Muscle layer of duodenum (tissue), 2 donors: ENCODE results near the gene TFDP1.

Experiments
- H3K27ac ChIP-seq: one replicate; pipeline ENCODE4 v1.7.0; 2013; ENCODE audit warnings: mild to moderate bottlenecking, low read length
- H3K27me3 ChIP-seq: one replicate; pipeline ENCODE4 v1.7.0; 2013; ENCODE audit warnings: low read depth, mild to moderate bottlenecking, control low read depth, low read length
- H3K36me3 ChIP-seq, 2 donors: one replicate each; pipeline ENCODE4 v1.7.0; 2013; ENCODE audit warnings: low read length in 2 of 2, control low read depth in 1 of 2, mild to moderate bottlenecking in 1 of 2; ENCODE audit not compliant: insufficient read depth in 2 of 2, control insufficient read depth in 1 of 2
- H3K4me1 ChIP-seq, 2 donors: one replicate each; pipeline ENCODE4 v1.7.0; 2013; ENCODE audit warnings: low read length in 2 of 2, mild to moderate bottlenecking in 2 of 2, control low read depth in 1 of 2, moderate library complexity in 1 of 2; ENCODE audit not compliant: insufficient read depth in 2 of 2, control insufficient read depth in 1 of 2
- H3K4me3 ChIP-seq, 2 donors: one replicate each; pipeline ENCODE4 v1.7.0; 2013; ENCODE audit warnings: low read length in 2 of 2, low read depth in 1 of 2, mild to moderate bottlenecking in 1 of 2
- H3K9me3 ChIP-seq, 2 donors: one replicate each; pipeline ENCODE4 v1.7.0; 2013; ENCODE audit warnings: low read length in 2 of 2, control low read depth in 1 of 2, mild to moderate bottlenecking in 1 of 2; ENCODE audit not compliant: control insufficient read depth in 1 of 2
- donor health status: healthy.

Gene TFDP1

DNA sequence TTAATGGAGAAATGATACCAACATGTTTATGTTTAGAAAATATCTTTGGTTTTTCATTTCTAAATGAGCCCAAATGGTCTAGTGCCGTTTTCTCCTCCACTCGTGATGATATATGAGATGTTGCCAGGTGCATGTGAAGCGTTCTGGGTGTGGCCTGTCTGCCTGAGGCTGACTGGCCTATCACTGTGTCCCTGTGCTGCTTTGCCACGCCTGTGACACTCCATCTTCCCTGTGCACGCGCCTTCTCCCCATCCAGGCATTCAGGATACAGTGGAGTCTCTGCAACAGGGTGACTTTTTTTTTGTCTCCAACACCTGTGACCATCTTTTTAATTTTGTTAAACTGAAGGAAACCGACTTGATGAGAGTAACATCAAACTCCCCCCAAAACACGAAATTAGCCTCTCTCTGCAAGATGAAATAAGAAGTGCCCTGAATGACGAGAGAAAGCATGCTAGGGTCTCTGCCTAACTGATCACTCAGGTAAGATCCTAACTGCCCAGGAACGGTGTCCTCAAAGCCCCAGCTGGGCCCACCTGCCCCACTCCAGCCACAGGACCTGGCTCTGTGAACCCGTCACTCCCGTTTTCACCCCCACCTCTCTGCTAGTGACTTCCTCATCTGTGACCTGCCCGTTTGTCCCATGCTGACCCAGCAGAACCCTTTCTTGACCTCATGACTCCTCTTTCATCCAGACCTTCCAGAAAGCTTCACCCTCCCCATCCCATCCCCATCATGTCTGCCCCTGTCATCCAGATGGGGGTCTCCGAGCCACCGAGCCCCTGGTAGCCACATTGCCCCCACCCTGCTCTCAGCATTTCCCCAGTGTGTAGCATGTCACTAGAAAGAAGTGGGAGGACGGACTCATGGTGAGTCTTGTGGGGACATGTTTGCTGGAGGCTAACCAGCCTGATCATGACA lies 33.2 kb upstream of the TFDP1 start:
- Histone ChIP-seq H3K9me3 (no peaks in the 10 kb centered on the region), H3K27me3 (no peaks in the 10 kb centered on the region), H3K4me3 (no peak overlapping the region), H3K36me3 (peaks cover 17 to 30% of the 10 kb centered on the region in 2 donors), H3K27ac (no peak overlapping the region), H3K4me1 (peaks cover 0 to 10% of the 10 kb centered on the region in 2 donors)

DNA sequence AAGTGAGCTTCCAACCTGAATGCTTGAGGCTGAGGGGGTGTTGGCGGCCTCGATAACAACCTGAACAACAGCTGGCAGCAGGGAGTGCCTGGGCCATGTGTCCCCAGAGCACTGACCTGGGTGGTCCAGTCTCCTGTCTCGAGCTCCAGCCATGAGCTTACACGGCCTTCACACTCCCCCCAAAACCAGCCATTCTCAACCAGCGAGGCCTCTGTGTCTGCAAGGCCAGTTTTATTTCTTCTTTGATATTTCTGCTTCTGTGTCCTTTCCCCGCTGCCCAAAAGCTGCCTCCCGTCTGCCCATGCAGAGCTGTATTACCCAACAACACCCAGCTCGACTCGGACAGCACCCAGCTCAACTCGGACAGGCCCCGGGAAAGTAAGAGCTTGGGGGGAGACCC lies 32.5 kb upstream of the TFDP1 start:
- H3K36me3 ChIP-seq, result peaks cover 17 to 30% of the 10 kb centered on the region in 2 donors
- H3K9me3 ChIP-seq, result no peaks in the 10 kb centered on the region
- H3K27me3 ChIP-seq, result no peaks in the 10 kb centered on the region
- no peak overlapping the region for H3K4me3 ChIP-seq
- H3K27ac ChIP-seq, result no peak overlapping the region
- peaks cover 0 to 10% of the 10 kb centered on the region in 2 donors for H3K4me1 ChIP-seq

DNA sequence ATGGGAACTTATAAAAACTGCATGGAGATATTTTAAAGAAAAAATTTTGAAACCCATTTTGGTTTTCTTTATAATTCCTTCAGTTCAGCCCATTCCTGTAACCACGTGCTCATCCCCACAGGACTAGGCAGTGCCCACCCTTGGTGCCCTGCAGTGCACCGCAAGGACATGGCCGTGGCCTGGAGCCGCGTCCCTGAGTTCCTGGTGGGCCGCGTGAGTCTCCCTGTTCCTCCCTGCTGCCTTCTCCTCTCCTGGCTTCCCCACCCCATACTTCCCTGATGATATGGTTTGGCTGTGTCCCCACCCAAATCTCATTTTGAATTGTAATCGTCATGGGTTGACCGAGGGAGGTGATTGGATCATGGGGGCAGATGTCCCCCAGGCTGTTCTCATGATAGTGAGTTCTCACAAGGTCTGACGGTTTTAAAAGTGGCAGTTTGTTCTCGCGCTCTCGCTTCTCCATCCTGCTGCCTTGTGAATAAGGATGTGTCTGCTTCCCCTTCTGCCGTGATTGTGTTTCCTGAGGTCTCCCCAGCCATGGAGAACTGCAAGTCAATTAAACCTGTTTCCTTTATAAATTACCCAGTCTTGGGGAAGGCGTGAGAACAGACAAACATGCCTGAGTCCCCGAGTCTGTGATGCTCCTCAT lies 31.6 kb upstream of the TFDP1 start:
- H3K27ac ChIP-seq, result no peak overlapping the region
- H3K27me3 ChIP-seq, result no peaks in the 10 kb centered on the region
- H3K36me3 ChIP-seq, result peaks cover 17 to 30% of the 10 kb centered on the region in 2 donors
- H3K4me1 ChIP-seq, result peaks cover 0 to 10% of the 10 kb centered on the region in 2 donors
- H3K4me3 ChIP-seq, result no peak overlapping the region
- no peaks in the 10 kb centered on the region for H3K9me3 ChIP-seq

DNA sequence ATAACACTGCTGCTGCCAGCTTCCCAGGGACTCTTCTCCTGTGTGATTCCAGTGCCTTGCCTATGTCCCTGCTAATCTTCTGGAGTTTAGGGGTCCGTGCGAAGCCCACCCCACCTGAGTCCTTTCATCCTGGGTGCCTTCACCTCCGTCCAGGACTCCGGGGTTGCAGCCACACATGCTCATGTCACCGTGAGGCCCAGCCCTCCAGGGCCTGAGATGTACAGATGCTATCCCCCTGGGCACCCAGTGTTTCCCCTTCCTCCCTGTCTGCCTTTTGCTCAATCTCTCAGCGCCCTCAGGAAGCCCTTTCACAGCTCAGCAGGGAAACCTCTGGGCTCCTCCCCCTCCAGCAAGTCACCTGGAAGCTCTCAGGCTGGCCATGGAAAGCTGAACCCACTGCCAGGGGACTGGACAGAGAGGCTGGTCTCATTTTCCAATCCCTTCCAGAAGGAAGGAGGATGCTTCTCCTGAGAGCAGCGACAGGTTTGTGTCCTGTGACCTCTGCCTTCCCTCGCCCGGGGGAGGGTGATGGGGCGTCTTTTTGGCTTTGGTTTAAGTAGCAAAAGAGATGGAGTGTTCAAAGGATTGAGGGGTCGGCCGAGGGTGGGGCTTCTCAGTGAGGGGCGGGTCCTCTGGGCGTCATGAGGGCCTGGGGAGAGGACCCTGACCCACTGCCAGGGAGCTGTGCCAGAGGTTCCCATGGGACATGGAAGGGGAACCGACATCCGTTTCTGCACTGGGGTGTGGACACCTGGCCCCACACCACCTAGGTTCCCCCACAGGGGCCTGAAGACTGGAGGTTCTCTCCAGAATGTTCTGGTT lies 30.8 kb upstream of the TFDP1 start:
- Histone ChIP-seq H3K4me1 (peaks cover 0 to 3% of the 10 kb centered on the region in 2 donors), H3K36me3 (peaks cover 17 to 30% of the 10 kb centered on the region in 2 donors), H3K9me3 (no peaks in the 10 kb centered on the region), H3K4me3 (no peak overlapping the region), H3K27me3 (no peaks in the 10 kb centered on the region), H3K27ac (no peak overlapping the region)

DNA sequence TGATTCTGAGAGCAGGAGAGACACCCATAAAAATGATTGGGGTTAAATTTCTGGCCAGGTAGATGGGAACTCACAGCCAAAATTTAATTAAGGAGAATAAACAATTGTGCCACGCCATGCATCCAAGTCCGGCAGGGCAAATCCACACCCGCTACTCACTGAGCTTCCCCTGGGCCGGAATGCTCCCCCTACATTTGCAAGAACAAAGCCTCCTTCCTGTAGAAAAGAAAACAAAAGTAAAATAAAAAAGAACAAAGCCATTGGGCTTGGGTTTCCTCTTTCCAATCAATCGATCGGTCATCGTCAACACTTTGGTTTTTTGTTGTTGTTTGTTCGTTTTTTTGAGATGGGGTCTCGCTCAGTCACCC lies 30.2 kb upstream of the TFDP1 start:
- Histone ChIP-seq H3K36me3 (peaks cover 17 to 30% of the 10 kb centered on the region in 2 donors), H3K9me3 (no peaks in the 10 kb centered on the region), H3K27me3 (no peaks in the 10 kb centered on the region), H3K4me1 (no peaks in the 10 kb centered on the region), H3K4me3 (no peak overlapping the region), H3K27ac (no peak overlapping the region)

DNA sequence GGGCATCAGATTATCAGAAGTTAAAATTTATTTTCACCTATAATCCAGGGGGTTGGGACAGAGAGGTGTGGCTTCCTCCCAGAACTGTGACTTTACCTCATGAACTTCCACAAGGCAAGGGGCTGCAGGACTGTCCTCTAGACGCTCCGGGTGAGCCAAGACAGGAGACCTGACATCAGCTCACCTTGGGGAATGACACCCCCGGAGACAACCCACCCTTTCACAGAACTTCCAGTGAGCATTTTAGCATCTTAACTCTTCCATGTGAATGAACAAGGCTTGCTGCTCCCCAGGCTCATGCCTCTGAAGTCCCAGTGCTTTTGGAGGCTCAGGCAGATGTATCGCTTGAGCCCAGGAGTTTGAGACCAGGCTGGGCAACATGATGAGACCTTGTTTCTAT lies 29.4 kb upstream of the TFDP1 start:
- Histone ChIP-seq H3K4me3 (no peak overlapping the region), H3K27ac (no peak overlapping the region), H3K9me3 (no peaks in the 10 kb centered on the region), H3K27me3 (no peaks in the 10 kb centered on the region), H3K36me3 (peaks cover 17 to 30% of the 10 kb centered on the region in 2 donors), H3K4me1 (no peaks in the 10 kb centered on the region)

DNA sequence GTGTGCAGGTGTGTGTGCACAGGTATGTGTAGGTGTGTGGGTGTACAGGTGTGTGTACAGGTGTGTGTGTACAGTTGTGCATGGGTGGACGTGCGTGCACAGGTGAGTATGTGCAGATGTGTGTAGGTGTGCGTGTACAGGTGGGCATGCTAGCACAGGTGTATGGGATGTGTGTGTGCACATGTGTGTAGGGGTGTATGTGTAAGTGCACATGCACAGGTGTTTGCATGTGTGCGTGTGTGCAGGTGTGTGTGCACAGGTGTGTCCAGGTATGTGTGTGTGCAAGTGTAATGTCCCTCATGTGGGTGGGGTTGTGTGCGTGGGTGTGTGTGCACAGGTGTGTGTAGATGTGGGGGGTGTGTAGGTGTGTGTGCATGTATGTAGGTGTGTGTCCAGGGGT lies 27.5 kb upstream of the TFDP1 start:
- Histone ChIP-seq H3K4me1 (peaks cover 0 to under 1% of the 10 kb centered on the region in 2 donors), H3K9me3 (no peaks in the 10 kb centered on the region), H3K27ac (no peak overlapping the region), H3K27me3 (no peaks in the 10 kb centered on the region), H3K36me3 (peaks cover 0 to 17% of the 10 kb centered on the region in 2 donors), H3K4me3 (no peak overlapping the region)

DNA sequence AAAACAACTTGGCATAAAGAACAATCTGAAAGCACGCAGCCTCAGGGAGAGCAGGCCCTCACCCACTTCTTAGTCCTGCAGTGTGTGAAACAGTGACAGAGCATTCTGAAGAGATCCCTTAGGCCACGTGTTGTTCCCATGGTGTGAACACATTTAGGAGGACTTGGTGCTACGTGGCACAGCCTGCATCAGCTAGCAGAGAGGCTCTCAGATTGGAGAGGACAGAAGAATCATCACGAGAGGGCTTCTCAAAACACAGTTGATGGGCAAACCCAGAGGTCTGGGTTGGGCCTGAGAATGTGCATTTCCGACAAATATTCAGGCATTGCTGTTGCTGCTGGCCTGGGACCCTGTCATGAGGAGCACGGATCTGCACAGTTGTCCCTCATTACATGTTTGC lies 26.1 kb upstream of the TFDP1 start:
- peaks cover 0 to 7% of the 10 kb centered on the region in 2 donors for H3K4me1 ChIP-seq
- no peaks in the 10 kb centered on the region for H3K9me3 ChIP-seq
- no peak overlapping the region for H3K4me3 ChIP-seq
- peaks cover 0 to 3% of the 10 kb centered on the region in 2 donors for H3K36me3 ChIP-seq
- no peaks in the 10 kb centered on the region for H3K27me3 ChIP-seq
- H3K27ac ChIP-seq, result no peak overlapping the region

DNA sequence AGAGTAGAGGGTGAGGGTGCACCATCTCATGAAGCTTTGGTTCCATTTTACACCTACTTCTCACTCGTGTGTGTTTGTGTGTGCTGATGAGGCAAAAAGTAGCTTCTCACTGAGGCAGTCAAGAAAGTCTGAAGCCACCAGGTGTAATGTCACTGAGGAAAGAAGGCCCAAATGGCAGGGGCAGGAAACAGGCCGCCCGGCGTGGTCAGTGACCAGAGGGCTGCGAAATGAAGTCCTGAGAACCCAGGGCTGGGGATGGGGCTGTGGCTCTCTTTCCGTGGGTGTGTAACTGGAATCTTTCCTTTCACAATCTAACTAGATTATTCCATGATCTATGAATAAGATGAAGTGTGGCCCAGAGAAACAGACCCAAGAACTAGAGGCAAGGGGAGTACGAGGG lies 25.5 kb upstream of the TFDP1 start:
- H3K36me3 ChIP-seq, result no peaks in the 10 kb centered on the region
- peaks cover 0 to 7% of the 10 kb centered on the region in 2 donors for H3K4me1 ChIP-seq
- no peak overlapping the region for H3K27ac ChIP-seq
- H3K27me3 ChIP-seq, result no peaks in the 10 kb centered on the region
- H3K9me3 ChIP-seq, result no peaks in the 10 kb centered on the region
- H3K4me3 ChIP-seq, result no peak overlapping the region

DNA sequence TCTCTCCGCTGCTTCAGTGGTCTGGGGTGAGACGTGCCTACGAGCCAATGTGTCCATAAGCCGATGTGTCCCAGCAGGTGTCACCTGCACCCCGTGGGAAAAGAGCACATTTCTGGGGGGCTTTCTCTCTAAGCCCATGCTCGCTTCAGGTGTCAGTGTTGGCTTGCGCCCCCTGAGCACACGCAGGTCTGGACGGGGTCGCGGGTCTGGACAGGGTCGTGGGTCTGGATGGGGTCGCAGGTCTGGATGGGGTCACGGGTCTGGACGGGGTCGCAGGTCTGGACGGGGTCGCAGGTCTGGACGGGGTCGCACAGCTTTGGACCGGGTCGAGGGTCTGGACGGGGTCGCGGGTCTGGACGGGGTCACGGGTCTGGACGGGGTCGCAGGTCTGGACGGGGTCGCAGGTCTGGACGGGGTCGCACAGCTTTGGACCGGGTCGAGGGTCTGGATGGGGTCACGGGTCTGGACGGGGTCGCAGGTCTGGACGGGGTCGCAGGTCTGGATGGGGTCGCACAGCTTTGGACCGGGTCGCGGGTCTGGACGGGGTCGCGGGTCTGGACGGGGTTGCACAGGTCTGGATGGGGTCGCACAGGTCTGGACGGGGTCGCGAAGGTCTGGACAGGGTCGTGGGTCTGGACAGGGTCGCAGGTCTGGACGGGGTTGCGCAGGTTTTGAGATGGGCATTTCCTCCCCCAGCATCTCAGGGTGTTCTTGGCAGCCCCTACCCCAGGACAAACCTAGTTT lies 24.5 kb upstream of the TFDP1 start:
- no peaks in the 10 kb centered on the region for H3K27me3 ChIP-seq

More for the DNA sequence above, 24.5 kb upstream of the TFDP1 start:
- H3K27ac ChIP-seq, result no peak overlapping the region
- no peaks in the 10 kb centered on the region for H3K36me3 ChIP-seq
- H3K4me1 ChIP-seq, result peaks cover 0 to 7% of the 10 kb centered on the region in 2 donors
- no peak overlapping the region for H3K4me3 ChIP-seq
- H3K9me3 ChIP-seq, result no peaks in the 10 kb centered on the region
